PC-3 (cell line): ENCODE measurements around the gene GATD1. TPM values are rescaled to one million over a fixed set of nuclear protein-coding genes. Genes with fewer than 3 reads are reported as not detected.

ENCODE experiments used
- ATAC-seq: fragments of 200-7000 bp; cut with Tn5 transposase; 2 replicates; pipeline ENCODE4 v1.9.1; 2020; ENCODE audit warnings: mild to moderate bottlenecking, moderate library complexity
- BruUV-seq: library from RNA; stranded (reverse); fragments of 400-500 nt; replicated peaks from 2 replicates; lab custom pipeline; 2021; lab: Mats Ljungman, UMichigan
- CTCF ChIA-PET: fragments of 300-600 bp; sonication (Branson Sonifier 250); formaldehyde crosslinking; loops from one replicate; lab custom pipeline; 2022; ENCODE audit warnings: antibody characterized with exemption; lab: Charles Lee
- POLR2A ChIA-PET: fragments of 300-600 bp; sonication (Branson Sonifier 250); formaldehyde crosslinking; loops from one replicate; lab custom pipeline; 2022; ENCODE audit warnings: antibody characterized with exemption; ENCODE audit not compliant: unreplicated experiment; lab: Charles Lee
- DNase-seq: peaks from one replicate; pipeline ENCODE4 v3.0.0-alpha.2; 2015
- H2AFZ ChIP-seq: fragments of 300-600 bp; sonication (generic); 2 replicates; pipeline ENCODE4 v1.6.0; 2016; ENCODE audit warnings: antibody characterized with exemption, low read length
- H3F3A ChIP-seq: fragments of 300-600 bp; sonication (generic); one replicate; pipeline ENCODE4 v1.6.0; 2017; ENCODE audit warnings: antibody characterized with exemption, low read length, control low read depth, mild to moderate bottlenecking; ENCODE audit not compliant: unreplicated experiment
- H3K27ac ChIP-seq: fragments of 300-600 bp; sonication (generic); 2 replicates; pipeline ENCODE4 v1.5.1; 2016; ENCODE audit warnings: mild to moderate bottlenecking, low read length
- H3K27me3 ChIP-seq: fragments of 300-600 bp; sonication (generic); 2 replicates; pipeline ENCODE4 v1.6.1; 2016; ENCODE audit warnings: low read length, mixed read lengths
- H3K36me3 ChIP-seq: fragments of 300-600 bp; sonication (generic); 2 replicates; pipeline ENCODE4 v1.6.1; 2016; ENCODE audit warnings: low read depth, mixed run types, low read length, mixed read lengths
- H3K4me1 ChIP-seq: fragments of 300-600 bp; sonication (generic); 2 replicates; pipeline ENCODE4 v1.5.1; 2016; ENCODE audit warnings: low read length; ENCODE audit not compliant: insufficient read depth
- H3K4me2 ChIP-seq: fragments of 300-600 bp; sonication (generic); 2 replicates; pipeline ENCODE4 v1.6.0; 2016; ENCODE audit warnings: low read length
- H3K4me3 ChIP-seq: fragments of 300-600 bp; sonication (generic); 2 replicates; pipeline ENCODE4 v1.5.1; 2016; ENCODE audit warnings: mild to moderate bottlenecking, low read length, mixed read lengths
- H3K79me2 ChIP-seq: fragments of 300-600 bp; sonication (generic); 2 replicates; pipeline ENCODE4 v1.6.1; 2017; ENCODE audit warnings: low read length, mixed read lengths
- H3K9ac ChIP-seq: fragments of 300-600 bp; sonication (generic); 2 replicates; pipeline ENCODE4 v1.6.0; 2016; ENCODE audit warnings: mild to moderate bottlenecking, low read length
- H3K9me2 ChIP-seq: fragments of 300-600 bp; sonication (generic); replicated peaks from 2 replicates; pipeline ENCODE4 v1.6.1; 2016; ENCODE audit warnings: mixed run types, low read length, mixed read lengths
- H3K9me3 ChIP-seq: fragments of 300-600 bp; sonication (generic); 2 replicates; pipeline ENCODE4 v1.6.1; 2016; ENCODE audit warnings: low read length, mixed read lengths
- H4K20me1 ChIP-seq: fragments of 300-600 bp; sonication (generic); 2 replicates; pipeline ENCODE4 v1.6.1; 2016; ENCODE audit warnings: low read length, mixed read lengths
- EZH2 ChIP-seq: fragments of 300-600 bp; sonication (generic); IDR thresholded peaks from one replicate; pipeline ENCODE4 v1.6.1; 2017; ENCODE audit warnings: antibody characterized with exemption, mild to moderate bottlenecking, low read length; ENCODE audit not compliant: unreplicated experiment
- EZH2phosphoT487 ChIP-seq: fragments of 300-600 bp; sonication (generic); IDR thresholded peaks from 2 replicates; pipeline ENCODE4 v1.6.1; 2018; ENCODE audit warnings: mild to moderate bottlenecking, antibody characterized with exemption, low read length, borderline replicate concordance
- intact Hi-C: fragments of 100-400 bp; cut with micrococcal nuclease; formaldehyde crosslinking; loops from 2 replicates; pipeline ENCODE4 v1.9.0; 2023
- total RNA-seq: library from RNA; depleted of rRNA; stranded (reverse); fragments of >200 nt; gene quantifications from 2 replicates; pipeline ENCODE4 v1.2.3, GENCODE V29; 2014
- TF ChIP-seq, protein P1 (sequence below): fragments of 300-600 bp; sonication (generic); conservative IDR thresholded peaks from 2 replicates; pipeline ENCODE4 v1.5.1; 2017; ENCODE audit warnings: antibody characterized with exemption, low read depth, mild to moderate bottlenecking, low read length

Gene GATD1
- total RNA-seq, 1 experiment from 2014 or later = 39.7 TPM

DNA sequence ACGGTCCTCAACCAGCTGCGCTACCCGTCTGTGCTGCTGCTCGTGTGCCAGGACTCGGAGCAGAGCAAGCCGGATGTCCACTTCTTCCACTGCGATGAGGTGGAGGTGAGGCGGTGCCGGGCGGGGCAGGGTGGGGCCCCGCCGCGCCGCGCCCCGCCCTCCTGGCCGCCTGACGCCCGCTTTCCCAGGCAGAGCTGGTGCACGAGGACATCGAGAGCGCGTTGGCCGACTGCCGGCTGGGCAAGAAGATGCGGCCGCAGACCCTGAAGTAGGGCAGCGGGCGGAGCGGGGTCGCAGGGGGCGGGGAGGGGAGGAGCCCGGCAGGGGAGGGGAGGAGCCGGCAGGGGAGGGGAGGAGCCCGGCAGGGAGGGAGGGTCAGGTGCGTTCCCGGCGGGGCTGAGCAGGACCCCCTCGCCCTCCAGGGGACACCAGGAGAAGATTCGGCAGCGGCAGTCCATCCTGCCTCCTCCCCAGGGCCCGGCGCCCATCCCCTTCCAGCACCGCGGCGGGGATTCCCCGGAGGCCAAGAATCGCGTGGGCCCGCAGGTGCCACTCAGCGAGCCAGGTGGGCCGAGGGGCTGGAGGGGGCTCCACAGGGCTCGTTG, 56.5 kb downstream of the GATD1 start:
- Histone ChIP-seq H3K4me2 (no peak overlapping the region), H4K20me1 (no peaks in the 10 kb centered on the region), H3K27ac (no peak overlapping the region), H3K9me3 (no peaks in the 10 kb centered on the region), H3K27me3 (no peaks in the 10 kb centered on the region), H3K4me3 (no peak overlapping the region), H2AFZ (no peak overlapping the region), H3K4me1 (no peaks in the 10 kb centered on the region), H3F3A (no peaks in the 10 kb centered on the region), H3K9ac (no peak overlapping the region), H3K9me2 (no peaks in the 10 kb centered on the region), H3K79me2 (peaks cover 10% of the 10 kb centered on the region), H3K36me3 (peaks cover 9% of the 10 kb centered on the region; the same call in 1 of the 2 replicates)
- CTCF ChIA-PET = no interaction called here
- intact Hi-C loops = no loop called here
- BruUV-seq = no TSS peak
- DNase-seq (peak; percentile 41), ATAC-seq (peak; percentile 45)
- POLR2A ChIA-PET = no interaction called here
- TF ChIP-seq EZH2 (no peak), EZH2phosphoT487 (no peak)
- TF ChIP-seq, protein P1, sequence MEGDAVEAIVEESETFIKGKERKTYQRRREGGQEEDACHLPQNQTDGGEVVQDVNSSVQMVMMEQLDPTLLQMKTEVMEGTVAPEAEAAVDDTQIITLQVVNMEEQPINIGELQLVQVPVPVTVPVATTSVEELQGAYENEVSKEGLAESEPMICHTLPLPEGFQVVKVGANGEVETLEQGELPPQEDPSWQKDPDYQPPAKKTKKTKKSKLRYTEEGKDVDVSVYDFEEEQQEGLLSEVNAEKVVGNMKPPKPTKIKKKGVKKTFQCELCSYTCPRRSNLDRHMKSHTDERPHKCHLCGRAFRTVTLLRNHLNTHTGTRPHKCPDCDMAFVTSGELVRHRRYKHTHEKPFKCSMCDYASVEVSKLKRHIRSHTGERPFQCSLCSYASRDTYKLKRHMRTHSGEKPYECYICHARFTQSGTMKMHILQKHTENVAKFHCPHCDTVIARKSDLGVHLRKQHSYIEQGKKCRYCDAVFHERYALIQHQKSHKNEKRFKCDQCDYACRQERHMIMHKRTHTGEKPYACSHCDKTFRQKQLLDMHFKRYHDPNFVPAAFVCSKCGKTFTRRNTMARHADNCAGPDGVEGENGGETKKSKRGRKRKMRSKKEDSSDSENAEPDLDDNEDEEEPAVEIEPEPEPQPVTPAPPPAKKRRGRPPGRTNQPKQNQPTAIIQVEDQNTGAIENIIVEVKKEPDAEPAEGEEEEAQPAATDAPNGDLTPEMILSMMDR = no peak

DNA sequence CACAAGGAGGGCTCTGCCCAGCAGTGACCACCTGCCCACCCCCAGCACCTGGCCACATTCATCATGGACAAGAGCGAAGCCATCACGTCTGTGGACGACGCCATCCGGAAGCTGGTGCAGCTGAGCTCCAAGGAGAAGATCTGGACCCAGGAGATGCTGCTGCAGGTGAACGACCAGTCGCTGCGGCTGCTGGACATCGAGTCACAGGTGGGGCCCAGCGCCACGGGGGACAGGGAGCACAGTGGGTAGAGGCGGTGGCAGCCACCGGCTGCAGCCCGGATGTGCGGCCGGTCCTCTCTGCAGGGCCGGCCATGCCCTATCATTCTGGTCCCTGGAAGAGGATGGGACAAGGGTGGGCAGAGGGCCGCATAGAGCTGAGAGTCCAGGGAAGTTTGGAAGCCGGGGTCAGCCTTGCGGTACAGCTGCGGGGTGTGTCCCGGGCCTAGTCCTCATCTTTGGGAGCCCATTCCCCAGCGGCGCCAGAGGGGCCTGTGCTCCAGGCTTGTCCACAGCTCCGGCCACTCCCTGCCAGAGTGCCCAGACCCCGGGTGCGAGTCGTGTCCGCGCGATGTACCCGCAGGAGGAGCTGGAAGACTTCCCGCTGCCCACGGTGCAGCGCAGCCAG, 57.2 kb downstream of the GATD1 start:
- Histone ChIP-seq H3K9ac (no peak overlapping the region), H2AFZ (no peak overlapping the region), H3K9me2 (no peaks in the 10 kb centered on the region), H3K36me3 (peaks cover 9% of the 10 kb centered on the region; the same call in 1 of the 2 replicates), H3K79me2 (peaks cover 12% of the 10 kb centered on the region), H3K4me3 (no peak overlapping the region), H3F3A (no peaks in the 10 kb centered on the region), H4K20me1 (no peaks in the 10 kb centered on the region), H3K4me1 (no peaks in the 10 kb centered on the region), H3K27me3 (no peaks in the 10 kb centered on the region), H3K4me2 (no peak overlapping the region), H3K9me3 (no peaks in the 10 kb centered on the region), H3K27ac (no peak overlapping the region)
- TF ChIP-seq EZH2phosphoT487 (no peak), EZH2 (no peak)
- TF ChIP-seq, protein P1 = no peak
- ChIA-PET CTCF (no interaction called here), POLR2A (no interaction called here)
- no TSS peak for BruUV-seq
- no peak for DNase-seq
- ATAC-seq = no peak
- intact Hi-C loops = no loop called here
